Endothelial cell of umbilical vein (primary cell): ENCODE results near the gene NEK2. TPM values are rescaled to one million over a fixed set of nuclear protein-coding genes. Genes with fewer than 3 reads are reported as not detected.

Experiments
- BruUV-seq: library from RNA; stranded (reverse); fragments of 400-500 nt; replicated peaks from 2 replicates; lab custom pipeline; 2021; lab: Mats Ljungman, UMichigan
- CTCF ChIA-PET: fragments of 300-600, 350-600 bp; sonication (Branson Sonifier 250); formaldehyde crosslinking; loops from one replicate; lab custom pipeline; 2021; ENCODE audit warnings: antibody characterized with exemption, inconsistent platforms; lab: Charles Lee
- POLR2A ChIA-PET: fragments of 300-600, 350-600 bp; sonication (Branson Sonifier 250); formaldehyde crosslinking; loops from one replicate; lab custom pipeline; 2021; ENCODE audit warnings: antibody characterized with exemption, inconsistent platforms; lab: Charles Lee
- DNase-seq: peaks from one replicate; pipeline ENCODE4 v3.0.0-alpha.2; 2011; ENCODE audit warnings: low read depth, low spot score
- FAIRE-seq: peaks from 2 replicates; lab custom pipeline; 2011; peaks lifted over from hg19 to GRCh38; lab: Jason Lieb, UNC
- H2AFZ ChIP-seq: 2 replicates; pipeline ENCODE4 v1.6.0; 2012; ENCODE audit warnings: low read depth, low read length, control low read depth, inconsistent platforms
- H3K27ac ChIP-seq: 2 replicates; pipeline ENCODE4 v1.5.1; 2011; ENCODE audit warnings: low read depth, mild to moderate bottlenecking, control low read depth, low read length, moderate library complexity; ENCODE audit not compliant: insufficient read depth
- H3K27me3 ChIP-seq, 2 experiments: 2 replicates each; pipeline versions ENCODE4 v1.6.0 to v1.6.1; 2011; ENCODE audit warnings: low read length in 2 of 2, mixed read lengths in 1 of 2; ENCODE audit not compliant: control insufficient read depth in 2 of 2, insufficient read depth in 2 of 2
- H3K36me3 ChIP-seq, 2 experiments: 2 replicates in 1 of 2; 3 replicates in 1 of 2; pipeline ENCODE4 v1.5.1; 2011; ENCODE audit warnings: low read length in 2 of 2, mild to moderate bottlenecking in 1 of 2, moderate library complexity in 1 of 2; ENCODE audit not compliant: control insufficient read depth in 2 of 2, insufficient read depth in 2 of 2; ENCODE audit errors: extremely low read depth in 1 of 2
- H3K4me1 ChIP-seq: 3 replicates; pipeline ENCODE4 v1.5.1; 2011; ENCODE audit warnings: mild to moderate bottlenecking, low read length; ENCODE audit not compliant: control insufficient read depth, insufficient read depth; ENCODE audit errors: extremely low read depth
- H3K4me2 ChIP-seq: 2 replicates; pipeline ENCODE4 v1.6.1; 2011; ENCODE audit warnings: low read length, control low read depth, mixed read lengths; ENCODE audit not compliant: insufficient read depth
- H3K4me3 ChIP-seq, 3 experiments: fragments of 200-600 bp in 1 of 3; sonication (generic), shearing (Covaris generic) in 1 of 3; replicated peaks in 1 of 3; 2 replicates each; pipeline ENCODE4 v1.5.1; 2011 to 2016; ENCODE audit warnings: control low read depth in 3 of 3, low read length in 3 of 3, mild to moderate bottlenecking in 2 of 3, inconsistent platforms in 1 of 3, low read depth in 1 of 3, moderate library complexity in 1 of 3; ENCODE audit not compliant: insufficient read depth in 1 of 3
- H3K79me2 ChIP-seq: 2 replicates; pipeline ENCODE4 v1.6.0; 2012; ENCODE audit warnings: low read length, inconsistent platforms; ENCODE audit not compliant: control insufficient read depth, insufficient read depth
- H3K9ac ChIP-seq: replicated peaks from 2 replicates; pipeline ENCODE3; 2011; ENCODE audit warnings: low read length, control low read depth; ENCODE audit not compliant: insufficient read depth; ENCODE audit errors: extremely low read depth
- H3K9me1 ChIP-seq: replicated peaks from 3 replicates; pipeline ENCODE4 v1.6.0; 2011; ENCODE audit warnings: mild to moderate bottlenecking, low read length; ENCODE audit not compliant: control insufficient read depth, insufficient read depth; ENCODE audit errors: extremely low read depth
- H3K9me3 ChIP-seq: replicated peaks from 2 replicates; pipeline ENCODE4 v1.5.1; 2012; ENCODE audit warnings: low read length, inconsistent platforms; ENCODE audit not compliant: control insufficient read depth, insufficient read depth
- H4K20me1 ChIP-seq: replicated peaks from 2 replicates; pipeline ENCODE3; 2011; ENCODE audit warnings: mild to moderate bottlenecking, low read length; ENCODE audit not compliant: control insufficient read depth, insufficient read depth; ENCODE audit errors: extremely low read depth
- EZH2 ChIP-seq: IDR thresholded peaks from 2 replicates; pipeline ENCODE4 v1.6.1; 2012; ENCODE audit warnings: borderline replicate concordance, low read depth, mild to moderate bottlenecking, moderate library complexity, low read length, inconsistent platforms; ENCODE audit not compliant: severe bottlenecking
- FOS ChIP-seq: IDR thresholded peaks from 2 replicates; pipeline ENCODE4 v1.6.1; 2011; ENCODE audit warnings: mild to moderate bottlenecking, low read length, moderate library complexity, borderline replicate concordance; ENCODE audit not compliant: insufficient read depth
- GATA2 ChIP-seq: IDR thresholded peaks from 2 replicates; pipeline ENCODE4 v1.7.0; 2011; ENCODE audit warnings: low read depth, mild to moderate bottlenecking, moderate library complexity, mixed read lengths, low read length; ENCODE audit not compliant: insufficient read length, insufficient read depth
- JUN ChIP-seq: IDR thresholded peaks from 2 replicates; pipeline ENCODE4 v1.6.1; 2011; ENCODE audit warnings: borderline replicate concordance, low read depth; ENCODE audit not compliant: insufficient read length, insufficient read depth
- MYC ChIP-seq: IDR thresholded peaks from one replicate; pipeline ENCODE4 v1.6.1; 2011; ENCODE audit warnings: mild to moderate bottlenecking, low read depth, low read length
- POLR2A ChIP-seq: IDR thresholded peaks from 2 replicates; pipeline ENCODE4 v1.6.1; 2012; ENCODE audit warnings: low read depth, mild to moderate bottlenecking, control low read depth, low read length
- POLR2AphosphoS5 ChIP-seq: IDR thresholded peaks from 2 replicates; pipeline ENCODE4 v1.6.1; 2012; ENCODE audit warnings: low read depth, mild to moderate bottlenecking, control low read depth, low read length, moderate library complexity; ENCODE audit not compliant: insufficient read depth
- dilution Hi-C: fragments of 300-500 bp; cut with MboI; formaldehyde crosslinking; loops from one replicate; pipeline ENCODE4 v1.15.0; 2019; ENCODE audit warnings: low sequenced_read_pairs; ENCODE audit not compliant: extremely low pct_ligation_motif_present
- intact Hi-C: fragments of 100-400 bp; cut with micrococcal nuclease; formaldehyde crosslinking; loops from one replicate; pipeline ENCODE4 v1.10.0; 2022
- polyA plus RNA-seq, 4 experiments: library from polyadenylated mRNA; depleted of rRNA in 3 of 4; stranded (reverse) in 3 of 4; unstranded in 1 of 4; fragments of >200 nt; gene quantifications; 2 replicates each; pipeline versions ENCODE4 v1.2.1 to v1.2.3, GENCODE V29; 2011 to 2012; ENCODE audit warnings: missing spikeins in 1 of 4
- total RNA-seq: library from RNA; stranded (reverse); gene quantifications from 2 replicates; pipeline ENCODE4 v1.2.3, GENCODE V29; 2021
- TF ChIP-seq, protein P1 (sequence below), 2 donors: IDR thresholded peaks; 1 replicate in 1 of 2; 2 replicates in 1 of 2; pipeline ENCODE4 v1.5.1; 2011; ENCODE audit warnings: low read length in 2 of 2, mild to moderate bottlenecking in 2 of 2, moderate library complexity in 2 of 2, control low read depth in 1 of 2, inconsistent platforms in 1 of 2, low read depth in 1 of 2; ENCODE audit not compliant: insufficient read depth in 1 of 2; ENCODE audit errors: extremely low read depth in 1 of 2
- TF ChIP-seq, protein P2 (sequence below): IDR thresholded peaks from 2 replicates; pipeline ENCODE4 v1.6.1; 2011; ENCODE audit not compliant: insufficient read depth, insufficient read length

Gene NEK2
- total and polyA plus RNA-seq, 2 donors (not counting 3 experiments of a cell fraction or from before 2014, with no cell fraction given): 6.6 to 19.0 TPM

DNA sequence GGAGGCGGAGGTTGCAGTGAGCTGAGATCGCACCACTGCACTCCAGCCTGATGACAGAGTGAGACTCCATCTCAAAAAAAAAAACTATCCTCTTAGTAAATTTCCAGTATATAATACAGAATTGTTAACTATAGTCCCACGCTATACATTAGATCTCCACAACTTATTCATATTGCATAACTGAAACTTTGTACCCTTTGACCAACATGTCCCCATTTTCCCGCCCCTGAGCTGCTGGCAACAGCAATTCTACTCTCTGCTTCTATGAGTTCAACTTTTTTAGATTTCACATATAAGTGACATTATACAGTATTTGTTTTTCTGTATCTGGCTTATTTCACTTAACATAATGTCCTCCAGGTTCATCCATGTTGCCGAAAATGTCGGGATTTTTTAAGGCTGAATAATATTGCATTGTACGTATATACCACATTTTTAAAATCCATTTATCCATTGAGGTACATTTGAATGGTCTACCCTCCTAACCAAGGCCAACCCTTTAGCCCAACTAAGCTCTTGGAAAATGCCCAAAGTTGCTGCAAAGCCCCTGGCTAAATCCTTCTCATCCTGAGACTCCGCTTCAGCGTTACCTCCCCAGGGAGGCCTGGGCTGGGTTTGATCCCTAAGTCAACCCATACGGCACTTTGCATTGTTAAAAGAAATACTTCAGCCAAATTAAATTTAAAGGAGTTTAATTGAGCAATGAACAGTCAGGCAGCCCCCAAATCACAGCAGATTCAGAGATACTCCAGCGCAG, 34.2 kb downstream of the NEK2 start:
- FAIRE-seq (no peak), DNase-seq (no peak)
- intact Hi-C loops (loop anchor here (2.0 kb wide), 1 partner anchor 380 kb away; no protein-coding TSS in a partner anchor), dilution Hi-C loops (no loop called here)
- BruUV-seq: no TSS peak
- H3K4me1 ChIP-seq: peaks cover 27% of the 10 kb centered on the region
- no peaks in the 10 kb centered on the region for H4K20me1 ChIP-seq
- no peak overlapping the region for H3K9ac ChIP-seq
- no peaks in the 10 kb centered on the region for H3K36me3 ChIP-seq
- no peak overlapping the region for H3K27ac ChIP-seq
- ChIA-PET CTCF (interaction anchor here (1.1 to 3.8 kb wide), 4 partner anchors 7 to 127 kb away, joined by 3 to 17 read pairs (median 14); no protein-coding TSS in a partner anchor), POLR2A (no interaction called here)
- H3K79me2 ChIP-seq: no peaks in the 10 kb centered on the region
- no peak overlapping the region for H2AFZ ChIP-seq
- no peaks in the 10 kb centered on the region for H3K9me1 ChIP-seq
- no peak overlapping the region for H3K4me2 ChIP-seq
- no peaks in the 10 kb centered on the region for H3K27me3 ChIP-seq
- no peaks in the 10 kb centered on the region for H3K9me3 ChIP-seq
- no peak overlapping the region for H3K4me3 ChIP-seq
- TF ChIP-seq GATA2: no peak
- TF ChIP-seq POLR2AphosphoS5: no peak
- TF ChIP-seq JUN: no peak
- no peak for TF ChIP-seq EZH2
- no peak for TF ChIP-seq FOS
- no peak for TF ChIP-seq MYC
- TF ChIP-seq, protein P1, sequence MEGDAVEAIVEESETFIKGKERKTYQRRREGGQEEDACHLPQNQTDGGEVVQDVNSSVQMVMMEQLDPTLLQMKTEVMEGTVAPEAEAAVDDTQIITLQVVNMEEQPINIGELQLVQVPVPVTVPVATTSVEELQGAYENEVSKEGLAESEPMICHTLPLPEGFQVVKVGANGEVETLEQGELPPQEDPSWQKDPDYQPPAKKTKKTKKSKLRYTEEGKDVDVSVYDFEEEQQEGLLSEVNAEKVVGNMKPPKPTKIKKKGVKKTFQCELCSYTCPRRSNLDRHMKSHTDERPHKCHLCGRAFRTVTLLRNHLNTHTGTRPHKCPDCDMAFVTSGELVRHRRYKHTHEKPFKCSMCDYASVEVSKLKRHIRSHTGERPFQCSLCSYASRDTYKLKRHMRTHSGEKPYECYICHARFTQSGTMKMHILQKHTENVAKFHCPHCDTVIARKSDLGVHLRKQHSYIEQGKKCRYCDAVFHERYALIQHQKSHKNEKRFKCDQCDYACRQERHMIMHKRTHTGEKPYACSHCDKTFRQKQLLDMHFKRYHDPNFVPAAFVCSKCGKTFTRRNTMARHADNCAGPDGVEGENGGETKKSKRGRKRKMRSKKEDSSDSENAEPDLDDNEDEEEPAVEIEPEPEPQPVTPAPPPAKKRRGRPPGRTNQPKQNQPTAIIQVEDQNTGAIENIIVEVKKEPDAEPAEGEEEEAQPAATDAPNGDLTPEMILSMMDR (IDR thresholded peaks at IDR 0.05; ENCODE audit: extremely low read depth in 1 of 2, insufficient read depth in 1 of 2, low read depth in 1 of 2, low read length in 2 of 2): no peak
- TF ChIP-seq POLR2A: no peak
- TF ChIP-seq, protein P2, sequence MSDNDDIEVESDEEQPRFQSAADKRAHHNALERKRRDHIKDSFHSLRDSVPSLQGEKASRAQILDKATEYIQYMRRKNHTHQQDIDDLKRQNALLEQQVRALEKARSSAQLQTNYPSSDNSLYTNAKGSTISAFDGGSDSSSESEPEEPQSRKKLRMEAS: no peak
